Gastrocnemius medialis (tissue), 4 donors: ENCODE results near the gene KIF3A. TPM values are rescaled to one million over a fixed set of nuclear protein-coding genes. Genes with fewer than 3 reads are reported as not detected.

ENCODE experiments used
- ATAC-seq, 2 donors: fragments of 150-250 bp; one replicate each; pipeline ENCODE4 v1.9.1; 2016
- DNase-seq, 2 donors: peaks; one replicate each; pipeline ENCODE4 v3.0.0-alpha.2; 2019
- H3K27ac ChIP-seq, 4 donors: fragments of 200-600 bp; sonication (generic); 1 replicate in 1 of 4; 2 replicates in 3 of 4; pipeline ENCODE4 v1.5.1; 2016 to 2018; ENCODE audit warnings: mild to moderate bottlenecking in 2 of 4, moderate library complexity in 1 of 4
- H3K27me3 ChIP-seq, 3 donors: fragments of 200-600 bp; sonication (generic) in 2 of 3; 1 replicate in 1 of 3; 2 replicates in 2 of 3; pipeline versions ENCODE4 v1.5.1 to v1.6.0; 2016 to 2019; ENCODE audit warnings: mild to moderate bottlenecking in 1 of 3, moderate library complexity in 1 of 3
- H3K36me3 ChIP-seq, 2 donors: fragments of 200-600 bp; sonication (generic) in 1 of 2; one replicate each; pipeline ENCODE4 v1.5.1; 2017 to 2018
- H3K4me1 ChIP-seq, 2 donors: fragments of 200-600 bp; sonication (generic) in 1 of 2; one replicate each; pipeline ENCODE4 v1.5.1; 2016 to 2017; ENCODE audit warnings: mild to moderate bottlenecking in 2 of 2
- H3K4me3 ChIP-seq, 4 donors: fragments of 200-600 bp; sonication (generic) in 3 of 4; 1 replicate in 1 of 4; 2 replicates in 3 of 4; pipeline ENCODE4 v1.5.1; 2016 to 2019; ENCODE audit warnings: mild to moderate bottlenecking in 2 of 4
- H3K9me3 ChIP-seq, 3 donors: fragments of 200-600 bp; sonication (generic) in 2 of 3; 1 replicate in 1 of 3; 2 replicates in 2 of 3; pipeline ENCODE4 v1.5.1; 2016 to 2019
- POLR2A ChIP-seq, 2 donors: fragments of 450-650 bp; IDR thresholded peaks; one replicate each; pipeline ENCODE4 v1.6.1; 2017; ENCODE audit warnings: antibody characterized with exemption in 2 of 2, mild to moderate bottlenecking in 2 of 2, moderate library complexity in 2 of 2
- in situ Hi-C, 4 donors: fragments of 200-750 bp; cut with MboI; loops; one replicate each; pipeline versions ENCODE4 v1.15.0 to v1.8.0; 2017; ENCODE audit warnings: low sequenced_read_pairs in 4 of 4
- intact Hi-C: fragments of 100-400 bp; cut with DNase I; formaldehyde crosslinking; loops from one replicate; pipeline ENCODE4 v1.15.1; 2023; ENCODE audit warnings: low total_unique reads
- total RNA-seq, 4 donors: library from RNA; depleted of rRNA; stranded (reverse); fragments of >200 nt; gene quantifications; one replicate each; pipeline versions ENCODE4 v1.1.0 to v1.2.3, GENCODE V29; 2016
- TF ChIP-seq, protein P1 (sequence below), 5 experiments: fragments of 450-650 bp in 3 of 5; fragments of 200-600 bp in 2 of 5; sonication (generic) in 2 of 5; IDR thresholded peaks in 4 of 5; conservative IDR thresholded peaks in 1 of 5; 1 replicate in 4 of 5; 2 replicates in 1 of 5; pipeline ENCODE4 v1.5.1; 2016 to 2019; ENCODE audit warnings: antibody characterized with exemption in 5 of 5, mild to moderate bottlenecking in 3 of 5, moderate library complexity in 3 of 5

Gene KIF3A
- total RNA-seq, 4 donors from 2014 or later: 2.5 to 4.2 (median 3.4) TPM

GRCh38 chr5:132764671-132765238 is 27.4 kb upstream of the KIF3A start:
- ATAC-seq: no peak
- Histone ChIP-seq H3K9me3 (no peaks in the 10 kb centered on the region), H3K27me3 (no peaks in the 10 kb centered on the region), H3K4me1 (peaks cover 7 to 10% of the 10 kb centered on the region in 2 donors), H3K36me3 (peaks cover 0 to 19% of the 10 kb centered on the region in 2 donors), H3K4me3 (no peak overlapping the region), H3K27ac (no peak overlapping the region)
- intact Hi-C loops: no loop called here
- no peak for DNase-seq
- TF ChIP-seq POLR2A (IDR thresholded peaks at IDR 0.05): no peak
- TF ChIP-seq, protein P1, sequence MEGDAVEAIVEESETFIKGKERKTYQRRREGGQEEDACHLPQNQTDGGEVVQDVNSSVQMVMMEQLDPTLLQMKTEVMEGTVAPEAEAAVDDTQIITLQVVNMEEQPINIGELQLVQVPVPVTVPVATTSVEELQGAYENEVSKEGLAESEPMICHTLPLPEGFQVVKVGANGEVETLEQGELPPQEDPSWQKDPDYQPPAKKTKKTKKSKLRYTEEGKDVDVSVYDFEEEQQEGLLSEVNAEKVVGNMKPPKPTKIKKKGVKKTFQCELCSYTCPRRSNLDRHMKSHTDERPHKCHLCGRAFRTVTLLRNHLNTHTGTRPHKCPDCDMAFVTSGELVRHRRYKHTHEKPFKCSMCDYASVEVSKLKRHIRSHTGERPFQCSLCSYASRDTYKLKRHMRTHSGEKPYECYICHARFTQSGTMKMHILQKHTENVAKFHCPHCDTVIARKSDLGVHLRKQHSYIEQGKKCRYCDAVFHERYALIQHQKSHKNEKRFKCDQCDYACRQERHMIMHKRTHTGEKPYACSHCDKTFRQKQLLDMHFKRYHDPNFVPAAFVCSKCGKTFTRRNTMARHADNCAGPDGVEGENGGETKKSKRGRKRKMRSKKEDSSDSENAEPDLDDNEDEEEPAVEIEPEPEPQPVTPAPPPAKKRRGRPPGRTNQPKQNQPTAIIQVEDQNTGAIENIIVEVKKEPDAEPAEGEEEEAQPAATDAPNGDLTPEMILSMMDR (IDR thresholded peaks at IDR 0.05 in 4 of 5, conservative IDR thresholded peaks at IDR 0.05 in 1 of 5): no peak
- in situ Hi-C loops: no loop called here

GRCh38 chr5:132764051-132764450 is 26.7 kb upstream of the KIF3A start:
- H3K9me3 ChIP-seq: no peaks in the 10 kb centered on the region
- no peak for ATAC-seq
- intact Hi-C loops: no loop called here
- H3K4me3 ChIP-seq: no peak overlapping the region
- in situ Hi-C loops: no loop called here
- peaks cover 0 to 19% of the 10 kb centered on the region in 2 donors for H3K36me3 ChIP-seq
- no peak for DNase-seq
- no peak overlapping the region for H3K27ac ChIP-seq
- no peaks in the 10 kb centered on the region for H3K27me3 ChIP-seq
- peaks cover 7 to 10% of the 10 kb centered on the region in 2 donors for H3K4me1 ChIP-seq
- no peak for TF ChIP-seq POLR2A (IDR thresholded peaks at IDR 0.05)
- TF ChIP-seq, protein P1 (IDR thresholded peaks at IDR 0.05 in 4 of 5, conservative IDR thresholded peaks at IDR 0.05 in 1 of 5): no peak

DNA sequence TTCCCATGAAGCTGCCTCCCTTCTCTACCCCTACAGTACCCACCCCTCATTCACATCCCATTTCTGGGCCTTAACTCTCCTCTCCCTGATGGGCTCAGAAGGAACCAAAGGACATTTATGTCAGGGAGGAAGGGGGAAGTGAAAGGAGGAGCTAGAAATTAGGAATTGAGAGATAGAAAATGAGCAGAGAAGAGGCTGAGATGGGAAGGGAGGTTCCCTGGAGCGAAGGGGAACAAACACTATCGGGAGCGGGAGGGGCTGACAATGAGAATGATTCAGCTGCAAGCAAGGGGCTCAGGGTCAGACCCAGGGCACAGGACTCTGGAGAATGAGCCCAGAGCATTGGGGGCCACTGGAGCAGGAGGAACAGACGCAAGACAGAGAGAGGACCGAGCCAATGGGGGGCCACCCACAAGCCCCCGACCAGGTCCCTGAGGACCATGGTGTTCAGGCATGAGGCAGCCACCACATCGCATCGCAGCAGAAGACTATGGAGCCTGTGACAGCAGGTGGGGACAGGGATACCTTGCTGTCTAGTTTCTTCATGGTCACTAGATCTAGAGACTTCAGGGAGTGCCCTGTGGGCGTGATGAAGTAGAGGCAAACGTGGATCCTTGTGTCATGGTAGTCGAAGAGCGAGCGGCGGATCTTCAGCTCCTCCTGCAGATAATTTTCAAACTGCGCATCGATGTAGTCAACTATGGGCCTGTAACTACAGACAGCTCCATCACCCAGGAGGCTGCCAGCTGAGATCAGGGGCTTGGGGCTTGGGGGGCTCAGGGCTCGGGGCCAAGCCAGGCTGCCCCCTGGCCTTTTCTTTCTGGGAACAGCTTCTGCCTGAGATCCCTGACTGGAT is 26.1 kb upstream of the KIF3A start:
- DNase-seq (no peak), ATAC-seq (no peak)
- no peak for TF ChIP-seq POLR2A (IDR thresholded peaks at IDR 0.05)
- TF ChIP-seq, protein P1 (IDR thresholded peaks at IDR 0.05 in 4 of 5, conservative IDR thresholded peaks at IDR 0.05 in 1 of 5): no peak
- Histone ChIP-seq H3K27me3 (no peaks in the 10 kb centered on the region), H3K27ac (no peak overlapping the region), H3K9me3 (no peaks in the 10 kb centered on the region), H3K36me3 (peaks cover 0 to 19% of the 10 kb centered on the region in 2 donors), H3K4me1 (peaks cover 7 to 10% of the 10 kb centered on the region in 2 donors), H3K4me3 (no peak overlapping the region)
- intact Hi-C loops: no loop called here
- in situ Hi-C loops: no loop called here

GRCh38 chr5:132762246-132763000 is 25.1 kb upstream of the KIF3A start:
- peaks cover 0 to 19% of the 10 kb centered on the region in 2 donors for H3K36me3 ChIP-seq
- H3K9me3 ChIP-seq: no peaks in the 10 kb centered on the region
- no peak overlapping the region for H3K4me3 ChIP-seq
- peaks cover 4 to 5% of the 10 kb centered on the region in 2 donors for H3K4me1 ChIP-seq
- H3K27me3 ChIP-seq: no peaks in the 10 kb centered on the region
- ATAC-seq (no peak), DNase-seq (no peak)
- no peak overlapping the region for H3K27ac ChIP-seq
- intact Hi-C loops: no loop called here
- TF ChIP-seq POLR2A (IDR thresholded peaks at IDR 0.05): no peak
- TF ChIP-seq, protein P1 (IDR thresholded peaks at IDR 0.05 in 4 of 5, conservative IDR thresholded peaks at IDR 0.05 in 1 of 5): no peak
- in situ Hi-C loops: no loop called here
